Posterior cingulate gyrus (tissue), 11 donors: Measurements from ENCODE around the gene PLEKHG2.
A peak's percentile ranks its signal among the peaks of the same experiment; 100 is the strongest.

Source experiments
- DNase-seq, 10 donors: peaks; one replicate each; pipeline versions ENCODE4 v3.0.0 to v3.0.0-alpha.2; 2020 to 2021; ENCODE audit warnings: mixed read lengths in 3 of 10
- intact Hi-C: fragments of 100-400 bp; cut with DNase I; formaldehyde crosslinking; loops from one replicate; pipeline ENCODE4 v1.15.1; 2023

PLEKHG2 gene

GRCh38 chr19:39474139-39474620 lies 61.7 kb downstream of the PLEKHG2 start:
- DNase-seq, result peak in 9 of 10 donors; percentile 18 to 94 (median 63)
- intact Hi-C loops, result no loop called here

DNA sequence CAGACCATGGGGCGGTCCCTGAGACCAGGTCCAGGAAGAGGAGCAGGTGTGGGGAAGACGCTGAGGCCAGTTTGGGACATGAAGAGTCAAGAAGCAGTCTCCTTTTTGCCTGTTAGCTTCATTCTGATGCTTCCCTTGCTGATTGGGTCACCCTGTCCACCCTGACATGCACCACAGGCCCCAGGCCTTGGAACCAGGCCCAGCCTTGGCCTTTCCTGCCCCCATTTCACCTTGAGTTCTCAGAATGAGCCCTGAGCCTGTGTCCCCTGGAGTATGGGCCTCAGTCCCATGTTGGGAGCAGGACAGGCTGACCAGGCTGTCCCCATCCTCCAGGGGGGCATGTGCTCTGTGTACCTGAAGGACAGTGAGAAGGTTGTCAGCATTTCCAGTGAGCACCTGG lies 63.3 kb downstream of the PLEKHG2 start:
- DNase-seq, result no peak
- intact Hi-C loops, result no loop called here
